ENCODE results near the gene SPIB. TPM values are rescaled to one million over a fixed set of nuclear protein-coding genes. Genes with fewer than 3 reads are reported as not detected.

Gene SPIB
- total and polyA plus RNA-seq, 8 donors: 0.19 to 53.3 (median 0.57) TPM; not detected in 2

DNA sequence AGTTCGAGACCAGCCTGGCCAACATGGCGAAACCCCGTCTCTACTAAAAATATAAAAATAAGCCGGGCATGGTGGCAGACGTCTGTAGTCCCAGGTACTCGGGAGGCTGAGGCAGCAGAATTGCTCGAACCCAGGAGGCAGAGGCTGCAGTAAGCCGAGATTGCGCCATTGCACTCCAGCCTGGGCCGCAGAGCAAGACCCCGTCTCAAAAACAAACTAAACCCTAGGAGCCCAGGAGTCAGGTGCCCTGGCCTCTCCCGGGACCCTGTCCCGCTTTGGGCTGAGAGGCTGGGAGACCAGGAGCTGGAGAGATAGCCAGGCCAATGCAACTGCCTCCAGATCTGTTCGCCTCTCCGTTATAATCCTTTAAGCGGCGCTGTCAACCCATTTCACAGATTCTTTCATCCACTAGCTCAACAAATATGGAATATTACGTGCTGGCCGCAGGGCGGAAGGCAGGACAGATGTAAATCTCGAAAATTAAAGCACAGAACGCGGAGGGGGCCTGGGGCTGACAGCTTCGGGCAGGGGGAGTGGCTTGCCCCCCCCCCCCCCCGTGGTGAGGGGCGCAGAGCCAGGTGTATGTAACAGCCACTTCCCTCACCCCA is 8.7 kb downstream of the SPIB start:
- 78 to 84% (median 82%) methylated on average over 26 of the region's 26 CpGs for WGBS, 5 donors
- no peaks in the 10 kb centered on the region for H3K36me3 ChIP-seq
- H3K27me3 ChIP-seq: peaks cover 0 to 59% (median 10%) of the 10 kb centered on the region in 3 donors
- TF ChIP-seq, protein P1, sequence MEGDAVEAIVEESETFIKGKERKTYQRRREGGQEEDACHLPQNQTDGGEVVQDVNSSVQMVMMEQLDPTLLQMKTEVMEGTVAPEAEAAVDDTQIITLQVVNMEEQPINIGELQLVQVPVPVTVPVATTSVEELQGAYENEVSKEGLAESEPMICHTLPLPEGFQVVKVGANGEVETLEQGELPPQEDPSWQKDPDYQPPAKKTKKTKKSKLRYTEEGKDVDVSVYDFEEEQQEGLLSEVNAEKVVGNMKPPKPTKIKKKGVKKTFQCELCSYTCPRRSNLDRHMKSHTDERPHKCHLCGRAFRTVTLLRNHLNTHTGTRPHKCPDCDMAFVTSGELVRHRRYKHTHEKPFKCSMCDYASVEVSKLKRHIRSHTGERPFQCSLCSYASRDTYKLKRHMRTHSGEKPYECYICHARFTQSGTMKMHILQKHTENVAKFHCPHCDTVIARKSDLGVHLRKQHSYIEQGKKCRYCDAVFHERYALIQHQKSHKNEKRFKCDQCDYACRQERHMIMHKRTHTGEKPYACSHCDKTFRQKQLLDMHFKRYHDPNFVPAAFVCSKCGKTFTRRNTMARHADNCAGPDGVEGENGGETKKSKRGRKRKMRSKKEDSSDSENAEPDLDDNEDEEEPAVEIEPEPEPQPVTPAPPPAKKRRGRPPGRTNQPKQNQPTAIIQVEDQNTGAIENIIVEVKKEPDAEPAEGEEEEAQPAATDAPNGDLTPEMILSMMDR (IDR thresholded peaks at IDR 0.05): no peak
- no peak for TF ChIP-seq EP300 (IDR thresholded peaks at IDR 0.05)
- no peak for TF ChIP-seq POLR2A (IDR thresholded peaks at IDR 0.05)
- no peak for TF ChIP-seq POLR2AphosphoS5 (IDR thresholded peaks at IDR 0.05)
- peak overlapping the region in 4 of 5 donors; percentile 28 to 60 (median 40) for H3K27ac ChIP-seq
- no peaks in the 10 kb centered on the region for H3K9me3 ChIP-seq
- DNase-seq: no peak
- peaks cover 7 to 27% (median 19%) of the 10 kb centered on the region in 4 donors for H3K4me1 ChIP-seq
- intact Hi-C loops (cut with DNase I; ENCODE audit: low total_unique reads): no loop called here
- H3K4me3 ChIP-seq: peak overlapping the region; percentile 10 to 37 (median 18)

GRCh38 chr19:50427997-50428425 is 9.3 kb downstream of the SPIB start:
- peak overlapping the region; percentile 10 to 37 (median 18) for H3K4me3 ChIP-seq
- peaks cover 10 to 32% (median 24%) of the 10 kb centered on the region in 4 donors for H3K4me1 ChIP-seq
- intact Hi-C loops (cut with DNase I; ENCODE audit: low total_unique reads): no loop called here
- H3K36me3 ChIP-seq: no peaks in the 10 kb centered on the region
- peaks cover 0 to 59% (median 16%) of the 10 kb centered on the region in 3 donors for H3K27me3 ChIP-seq
- H3K9me3 ChIP-seq: no peaks in the 10 kb centered on the region
- no peak for TF ChIP-seq POLR2A (IDR thresholded peaks at IDR 0.05)
- TF ChIP-seq POLR2AphosphoS5 (IDR thresholded peaks at IDR 0.05): peak in 2 of 3 donors; percentile 46 to 49
- peak overlapping the region in 4 of 5 donors; percentile 28 to 60 (median 40) for H3K27ac ChIP-seq
- WGBS, 5 donors: 3 to 8% (median 6%) methylated on average over 13 to 38 of the region's 38 CpGs
- DNase-seq: peak; percentile 92 to 97

DNA sequence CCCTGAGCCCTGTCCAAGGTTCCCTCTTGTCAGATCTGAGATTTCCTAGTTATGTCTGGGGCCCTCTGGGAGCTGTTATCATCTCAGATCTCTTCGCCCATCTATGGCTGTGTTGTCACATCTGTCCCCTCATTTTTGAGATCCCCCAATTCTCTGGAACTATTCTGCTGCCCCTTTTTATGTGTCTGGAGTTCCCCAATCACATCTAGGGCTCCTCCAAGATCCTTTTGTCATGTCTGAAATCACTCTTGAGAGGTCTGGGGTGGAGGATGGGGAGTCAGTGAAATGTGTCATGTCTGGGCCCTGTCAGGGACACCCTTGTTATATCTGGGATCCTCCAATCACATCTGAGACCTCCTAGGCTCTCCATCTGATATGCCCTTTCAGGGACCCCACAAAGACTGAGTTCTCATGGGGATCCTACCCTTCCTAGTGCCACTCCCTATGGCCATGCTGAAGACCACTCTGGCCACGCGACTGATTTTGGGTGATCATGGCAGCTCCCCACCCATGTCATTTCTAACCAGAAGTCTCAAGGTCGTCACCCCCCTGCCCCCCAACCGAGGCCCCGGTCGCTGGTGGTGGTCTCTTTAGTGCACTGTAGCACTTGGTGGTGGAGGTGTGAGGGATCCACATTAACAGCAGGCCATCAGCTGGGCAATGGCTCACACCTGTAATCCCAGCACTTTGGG is 10.2 kb downstream of the SPIB start:
- intact Hi-C loops (cut with DNase I; ENCODE audit: low total_unique reads): no loop called here
- TF ChIP-seq POLR2A (IDR thresholded peaks at IDR 0.05) (no peak), POLR2AphosphoS5 (IDR thresholded peaks at IDR 0.05) (no peak), EP300 (IDR thresholded peaks at IDR 0.05) (no peak)
- TF ChIP-seq, protein P1 (IDR thresholded peaks at IDR 0.05): no peak
- WGBS, 5 donors: 78 to 100% (median 81%) methylated on average over 2 to 7 of the region's 7 CpGs
- Histone ChIP-seq H3K9me3 (no peaks in the 10 kb centered on the region), H3K4me1 (peaks cover 10 to 32% (median 24%) of the 10 kb centered on the region in 4 donors), H3K27me3 (peaks cover 0 to 61% (median 16%) of the 10 kb centered on the region in 3 donors), H3K27ac (peak overlapping the region in 1 of 5 donors; percentile 60), H3K4me3 (no peak overlapping the region), H3K36me3 (no peaks in the 10 kb centered on the region)
- no peak for DNase-seq

DNA sequence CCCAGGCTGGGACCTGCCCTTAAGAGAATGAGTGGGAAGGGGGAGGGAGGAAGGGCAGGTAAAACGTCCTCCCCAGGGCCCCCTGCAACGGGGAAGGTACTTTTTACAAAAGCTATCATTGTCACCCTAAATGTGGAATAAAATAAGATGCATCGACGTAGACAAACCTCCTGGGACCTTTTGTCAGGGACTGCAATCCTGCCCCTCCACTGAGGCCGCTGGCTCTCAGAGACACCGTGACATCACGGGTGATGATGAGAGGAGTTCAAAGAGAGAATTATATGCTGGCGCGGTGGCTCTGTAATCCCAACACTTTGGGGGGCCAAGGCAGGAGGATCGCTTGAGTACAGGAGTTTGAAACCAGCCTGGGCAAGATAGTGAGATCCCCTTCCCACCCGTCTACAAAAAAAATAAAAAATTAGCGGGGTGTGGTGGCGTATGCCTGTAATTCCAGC is 12.2 kb downstream of the SPIB start:
- peak overlapping the region in 4 of 5 donors; percentile 75 to 81 (median 80) for H3K27ac ChIP-seq
- WGBS, 5 donors: 25 to 43% (median 39%) methylated on average over 13 of the region's 13 CpGs
- peaks cover 10 to 32% (median 24%) of the 10 kb centered on the region in 4 donors for H3K4me1 ChIP-seq
- peak overlapping the region; percentile 52 to 72 (median 64) for H3K4me3 ChIP-seq
- no peaks in the 10 kb centered on the region for H3K9me3 ChIP-seq
- DNase-seq: no peak
- TF ChIP-seq EP300 (IDR thresholded peaks at IDR 0.05): no peak
- TF ChIP-seq, protein P1 (IDR thresholded peaks at IDR 0.05): no peak
- intact Hi-C loops (cut with DNase I; ENCODE audit: low total_unique reads): no loop called here
- H3K27me3 ChIP-seq: peaks cover 0 to 79% (median 20%) of the 10 kb centered on the region in 3 donors
- no peaks in the 10 kb centered on the region for H3K36me3 ChIP-seq
